Bronchial epithelial cell (primary cell): ENCODE data around the gene PIEZO2. TPM values are rescaled to one million over a fixed set of nuclear protein-coding genes. Genes with fewer than 3 reads are reported as not detected.

Experiments
- DNase-seq: peaks from one replicate; pipeline ENCODE4 v3.0.0-alpha.2; 2010; ENCODE audit warnings: low read depth
- FAIRE-seq: peaks from 2 replicates; lab custom pipeline; 2011; peaks lifted over from hg19 to GRCh38; lab: Jason Lieb, UNC
- H3K27me3 ChIP-seq: 2 replicates; pipeline ENCODE4 v1.5.1; 2011; ENCODE audit warnings: low read length; ENCODE audit not compliant: control insufficient read depth, insufficient read depth
- H3K36me3 ChIP-seq: 2 replicates; pipeline ENCODE4 v1.5.1; 2011; ENCODE audit warnings: low read length; ENCODE audit not compliant: control insufficient read depth, insufficient read depth
- H3K4me3 ChIP-seq: 2 replicates; pipeline ENCODE4 v1.5.1; 2011; ENCODE audit warnings: mild to moderate bottlenecking, low read depth, low read length, control low read depth
- total RNA-seq: library from RNA; depleted of rRNA; stranded (reverse); fragments of >200 nt; gene quantifications from 2 replicates; pipeline ENCODE4 v1.2.1, GENCODE V29; 2014
- TF ChIP-seq, protein P1 (sequence below): IDR thresholded peaks from 2 replicates; pipeline ENCODE4 v1.5.1; 2011; ENCODE audit warnings: mild to moderate bottlenecking, moderate library complexity, low read length, control low read depth, inconsistent platforms; ENCODE audit not compliant: insufficient read depth, severe bottlenecking

PIEZO2 gene
- total RNA-seq, 1 donor from 2014 or later = 1.3 TPM

DNA sequence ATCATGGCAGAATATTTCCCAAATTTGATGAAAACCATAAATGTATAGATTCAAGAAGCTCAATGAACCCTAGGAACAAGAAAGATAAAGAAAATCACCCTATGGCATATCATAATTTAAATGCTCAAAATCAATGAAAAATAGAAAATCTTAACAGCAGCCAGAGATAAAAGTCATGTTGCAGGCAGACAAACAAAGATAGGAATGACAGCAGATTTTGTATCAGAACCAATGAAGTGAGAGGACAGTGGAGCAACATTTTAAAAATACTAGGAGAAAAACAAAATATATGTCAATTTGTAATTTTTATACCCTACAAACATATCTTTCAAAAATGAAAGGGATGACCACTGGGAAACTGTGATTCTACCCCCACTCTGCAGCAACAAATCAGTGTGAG is 203.3 kb downstream of the PIEZO2 start:
- TF ChIP-seq, protein P1, sequence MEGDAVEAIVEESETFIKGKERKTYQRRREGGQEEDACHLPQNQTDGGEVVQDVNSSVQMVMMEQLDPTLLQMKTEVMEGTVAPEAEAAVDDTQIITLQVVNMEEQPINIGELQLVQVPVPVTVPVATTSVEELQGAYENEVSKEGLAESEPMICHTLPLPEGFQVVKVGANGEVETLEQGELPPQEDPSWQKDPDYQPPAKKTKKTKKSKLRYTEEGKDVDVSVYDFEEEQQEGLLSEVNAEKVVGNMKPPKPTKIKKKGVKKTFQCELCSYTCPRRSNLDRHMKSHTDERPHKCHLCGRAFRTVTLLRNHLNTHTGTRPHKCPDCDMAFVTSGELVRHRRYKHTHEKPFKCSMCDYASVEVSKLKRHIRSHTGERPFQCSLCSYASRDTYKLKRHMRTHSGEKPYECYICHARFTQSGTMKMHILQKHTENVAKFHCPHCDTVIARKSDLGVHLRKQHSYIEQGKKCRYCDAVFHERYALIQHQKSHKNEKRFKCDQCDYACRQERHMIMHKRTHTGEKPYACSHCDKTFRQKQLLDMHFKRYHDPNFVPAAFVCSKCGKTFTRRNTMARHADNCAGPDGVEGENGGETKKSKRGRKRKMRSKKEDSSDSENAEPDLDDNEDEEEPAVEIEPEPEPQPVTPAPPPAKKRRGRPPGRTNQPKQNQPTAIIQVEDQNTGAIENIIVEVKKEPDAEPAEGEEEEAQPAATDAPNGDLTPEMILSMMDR = no peak
- H3K36me3 ChIP-seq = no peaks in the 10 kb centered on the region
- H3K27me3 ChIP-seq = no peaks in the 10 kb centered on the region
- no peak overlapping the region for H3K4me3 ChIP-seq
- no peak for FAIRE-seq
- no peak for DNase-seq

DNA sequence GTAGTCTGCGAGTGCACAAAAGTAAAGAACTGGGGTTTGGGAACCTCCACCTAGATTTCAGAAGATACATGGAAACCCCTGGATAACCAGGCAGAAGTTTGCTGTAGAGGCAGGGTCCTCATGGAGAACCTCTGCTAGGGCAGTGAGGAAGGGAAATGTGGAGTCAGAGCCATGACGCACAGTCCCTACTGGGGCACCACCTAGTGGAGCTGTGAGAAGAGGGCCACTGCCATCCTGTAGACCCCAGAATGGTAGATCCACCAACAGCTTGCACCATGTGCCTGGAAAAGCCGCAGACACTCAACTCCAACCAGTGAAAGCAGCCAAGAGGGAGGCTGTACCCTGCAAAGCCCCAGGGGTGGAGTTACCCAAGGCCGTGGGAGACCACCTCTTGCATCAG is 206.4 kb downstream of the PIEZO2 start:
- Histone ChIP-seq H3K27me3 (no peaks in the 10 kb centered on the region), H3K36me3 (no peaks in the 10 kb centered on the region), H3K4me3 (no peak overlapping the region)
- no peak for DNase-seq
- TF ChIP-seq, protein P1 = no peak
- FAIRE-seq = no peak

GRCh38 chr18:10939822-10940221 is 209.5 kb downstream of the PIEZO2 start:
- no peak for DNase-seq
- no peaks in the 10 kb centered on the region for H3K36me3 ChIP-seq
- FAIRE-seq = no peak
- H3K27me3 ChIP-seq = no peaks in the 10 kb centered on the region
- H3K4me3 ChIP-seq = no peak overlapping the region
- TF ChIP-seq, protein P1 = no peak

GRCh38 chr18:10937743-10938640 is 211.4 kb downstream of the PIEZO2 start:
- Histone ChIP-seq H3K27me3 (no peaks in the 10 kb centered on the region), H3K36me3 (no peaks in the 10 kb centered on the region), H3K4me3 (no peak overlapping the region)
- FAIRE-seq (no peak), DNase-seq (no peak)
- TF ChIP-seq, protein P1 = no peak

GRCh38 chr18:10936176-10937053 is 213.0 kb downstream of the PIEZO2 start:
- DNase-seq (no peak), FAIRE-seq (no peak)
- Histone ChIP-seq H3K36me3 (no peaks in the 10 kb centered on the region), H3K4me3 (no peak overlapping the region), H3K27me3 (no peaks in the 10 kb centered on the region)
- TF ChIP-seq, protein P1 = no peak
